22Rv1 (cell line): ENCODE data around the gene RNF125.
A peak's percentile ranks its signal among the peaks of the same experiment; 100 is the strongest.

Source experiments
- ZFX ChIP-seq: fragments of 450-650 bp; IDR thresholded peaks from 2 replicates; pipeline ENCODE4 v1.6.1; 2017; ENCODE audit warnings: antibody characterized with exemption, borderline replicate concordance
- TF ChIP-seq, protein P1 (sequence below): fragments of 450-650 bp; IDR thresholded peaks from 2 replicates; pipeline ENCODE4 v1.5.1; 2017; ENCODE audit warnings: mild to moderate bottlenecking

DNA sequence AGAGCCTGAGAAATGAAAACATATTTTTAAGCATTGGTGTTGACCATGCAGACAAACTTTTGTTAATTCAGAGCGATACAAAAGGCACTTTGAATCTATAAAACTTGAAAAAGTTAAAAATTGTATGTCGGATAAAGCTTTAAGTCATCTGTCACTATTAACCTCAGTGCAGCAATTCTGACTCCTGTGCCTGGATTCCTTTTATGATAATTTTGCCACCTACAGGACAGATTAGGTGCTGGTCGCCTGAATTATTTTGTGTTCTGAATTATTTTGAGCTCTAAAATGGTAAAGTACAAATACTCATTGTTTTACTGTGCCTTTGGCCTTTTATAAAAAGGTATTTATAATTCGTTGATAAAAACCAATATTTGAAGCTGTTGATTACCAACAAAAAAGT, 53.7 kb downstream of the RNF125 start:
- TF ChIP-seq, protein P1, sequence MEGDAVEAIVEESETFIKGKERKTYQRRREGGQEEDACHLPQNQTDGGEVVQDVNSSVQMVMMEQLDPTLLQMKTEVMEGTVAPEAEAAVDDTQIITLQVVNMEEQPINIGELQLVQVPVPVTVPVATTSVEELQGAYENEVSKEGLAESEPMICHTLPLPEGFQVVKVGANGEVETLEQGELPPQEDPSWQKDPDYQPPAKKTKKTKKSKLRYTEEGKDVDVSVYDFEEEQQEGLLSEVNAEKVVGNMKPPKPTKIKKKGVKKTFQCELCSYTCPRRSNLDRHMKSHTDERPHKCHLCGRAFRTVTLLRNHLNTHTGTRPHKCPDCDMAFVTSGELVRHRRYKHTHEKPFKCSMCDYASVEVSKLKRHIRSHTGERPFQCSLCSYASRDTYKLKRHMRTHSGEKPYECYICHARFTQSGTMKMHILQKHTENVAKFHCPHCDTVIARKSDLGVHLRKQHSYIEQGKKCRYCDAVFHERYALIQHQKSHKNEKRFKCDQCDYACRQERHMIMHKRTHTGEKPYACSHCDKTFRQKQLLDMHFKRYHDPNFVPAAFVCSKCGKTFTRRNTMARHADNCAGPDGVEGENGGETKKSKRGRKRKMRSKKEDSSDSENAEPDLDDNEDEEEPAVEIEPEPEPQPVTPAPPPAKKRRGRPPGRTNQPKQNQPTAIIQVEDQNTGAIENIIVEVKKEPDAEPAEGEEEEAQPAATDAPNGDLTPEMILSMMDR: peak; percentile 54
- TF ChIP-seq ZFX: no peak
